HepG2 (cell line): ENCODE measurements around the gene BMI1. TPM values are rescaled to one million over a fixed set of nuclear protein-coding genes. Genes with fewer than 3 reads are reported as not detected.
A peak's percentile ranks its signal among the peaks of the same experiment; 100 is the strongest.

ENCODE experiments used
- ATAC-seq: fragments of 200-7000 bp; cut with Tn5 transposase; 3 replicates; pipeline ENCODE4 v1.9.1; 2020; ENCODE audit warnings: mild to moderate bottlenecking, moderate library complexity
- BruUV-seq: library from RNA; stranded (reverse); fragments of 400-500 nt; replicated peaks from 2 replicates; lab custom pipeline; 2021; lab: Mats Ljungman, UMichigan
- CTCF ChIA-PET: fragments of 300-600 bp; formaldehyde crosslinking; extraction: SDS; loops from one replicate; lab custom pipeline; 2021; ENCODE audit warnings: low total read pairs, inconsistent platforms, low intra/inter-chr PET ratio; lab: Yijun Ruan, JAX
- POLR2A ChIA-PET: fragments of 350-600 bp; sonication (Branson Sonifier 250); formaldehyde crosslinking; loops from one replicate; lab custom pipeline; 2020; ENCODE audit warnings: antibody characterized with exemption, inconsistent platforms; lab: Yijun Ruan, JAX
- DNase-seq: peaks from one replicate; pipeline ENCODE4 v3.0.0-alpha.2; 2015; ENCODE audit warnings: low spot score
- FAIRE-seq: peaks from 3 replicates; lab custom pipeline; 2011; peaks lifted over from hg19 to GRCh38; lab: Jason Lieb, UNC
- H2AFZ ChIP-seq: one replicate; pipeline ENCODE4 v1.6.1; 2011; ENCODE audit warnings: low read length, inconsistent platforms
- H3K27ac ChIP-seq: fragments of 300-600 bp; 3 replicates; pipeline ENCODE4 v1.8.0; 2011; ENCODE audit warnings: mixed run types, mild to moderate bottlenecking, mixed read lengths, low read length, inconsistent platforms; ENCODE audit not compliant: insufficient read depth; ENCODE audit errors: extremely low read length
- H3K27me3 ChIP-seq, 2 experiments: fragments of 200-600 bp in 1 of 2; 2 replicates in 1 of 2; 3 replicates in 1 of 2; pipeline versions ENCODE4 v1.6.0 to v1.8.0; 2011; ENCODE audit warnings: low read length in 2 of 2, mild to moderate bottlenecking in 2 of 2, moderate library complexity in 2 of 2, inconsistent platforms in 1 of 2; ENCODE audit not compliant: insufficient read depth in 2 of 2, control insufficient read depth in 1 of 2
- H3K36me3 ChIP-seq, 2 experiments: fragments of 200-600 bp in 1 of 2; replicated peaks in 1 of 2; 2 replicates in 1 of 2; 3 replicates in 1 of 2; pipeline versions ENCODE4 v1.5.1 to v1.8.0; 2011; ENCODE audit warnings: low read length in 2 of 2, inconsistent platforms in 1 of 2; ENCODE audit not compliant: insufficient read depth in 2 of 2, control insufficient read depth in 1 of 2
- H3K4me1 ChIP-seq: 2 replicates; pipeline ENCODE4 v1.5.1; 2012; ENCODE audit warnings: low read length, inconsistent platforms; ENCODE audit not compliant: insufficient read depth
- H3K4me2 ChIP-seq: 2 replicates; pipeline ENCODE4 v1.6.0; 2011; ENCODE audit warnings: low read depth, low read length, inconsistent platforms
- H3K4me3 ChIP-seq, 3 experiments: fragments of 200-600 bp in 1 of 3; sonication (generic), shearing (Covaris generic) in 1 of 3; replicated peaks in 1 of 3; 2 replicates each; pipeline ENCODE4 v1.5.1; 2011 to 2016; ENCODE audit warnings: low read length in 3 of 3, inconsistent platforms in 2 of 3, low read depth in 2 of 3, mild to moderate bottlenecking in 2 of 3, control low read depth in 1 of 3, mixed read lengths in 1 of 3; ENCODE audit not compliant: insufficient read depth in 1 of 3
- H3K79me2 ChIP-seq: one replicate; pipeline ENCODE4 v1.6.1; 2011; ENCODE audit warnings: low read length, inconsistent platforms; ENCODE audit not compliant: insufficient read depth
- H3K9ac ChIP-seq: 2 replicates; pipeline ENCODE4 v1.6.0; 2011; ENCODE audit warnings: mild to moderate bottlenecking, low read depth, low read length, inconsistent platforms; ENCODE audit not compliant: insufficient read depth
- H3K9me3 ChIP-seq: 2 replicates; pipeline ENCODE4 v1.5.1; 2012; ENCODE audit warnings: mild to moderate bottlenecking, low read length
- H4K20me1 ChIP-seq: 2 replicates; pipeline ENCODE4 v1.6.0; 2011; ENCODE audit warnings: inconsistent platforms, mild to moderate bottlenecking, low read length, moderate library complexity; ENCODE audit not compliant: insufficient read depth
- CBX2 ChIP-seq, 2 experiments: fragments of 200-600 bp in 1 of 2; sonication (generic); formaldehyde crosslinking in 1 of 2; IDR thresholded peaks; 2 replicates each; pipeline versions ENCODE4 v1.7.0 to v1.8.1; 2018 to 2022; ENCODE audit warnings: low read depth in 2 of 2, low read length in 1 of 2, mild to moderate bottlenecking in 1 of 2, missing genetic modification reagents in 1 of 2
- HMG20A ChIP-seq: IDR thresholded peaks from 2 replicates; pipeline ENCODE4 v1.6.1; 2016; ENCODE audit warnings: borderline replicate concordance
- SRF ChIP-seq: IDR thresholded peaks from 2 replicates; pipeline ENCODE4 v1.6.1; 2011; ENCODE audit warnings: mild to moderate bottlenecking, low read depth, low read length, moderate library complexity
- ZBTB1 ChIP-seq: sonication (generic); formaldehyde crosslinking; IDR thresholded peaks from 2 replicates; pipeline ENCODE4 v1.4.0; 2020; ENCODE audit warnings: missing genetic modification reagents, borderline replicate concordance
- ZNF143 ChIP-seq: sonication (generic); formaldehyde crosslinking; IDR thresholded peaks from 2 replicates; pipeline ENCODE4 v1.4.0; 2020; ENCODE audit warnings: missing genetic modification reagents
- ZNF746 ChIP-seq: sonication (generic); formaldehyde crosslinking; IDR thresholded peaks from 2 replicates; pipeline ENCODE4 v1.8.0; 2022; ENCODE audit warnings: mild to moderate bottlenecking, missing genetic modification reagents
- ZSCAN31 ChIP-seq: sonication (generic); formaldehyde crosslinking; IDR thresholded peaks from 2 replicates; pipeline ENCODE4 v1.5.0; 2020; ENCODE audit warnings: low read depth, mild to moderate bottlenecking, missing genetic modification reagents
- WGBS: methylation state at CpG from one replicate; pipeline ENCODE4 v1.1.6; 2017; ENCODE audit warnings: low lambda C conversion rate; 5-methylcytosine and 5-hydroxymethylcytosine counted together
- in situ Hi-C: cut with HindIII; loops from 2 replicates; pipeline ENCODE4 v1.10.0; 2017; ENCODE audit warnings: low pct_unique_long_range_greater_than_20kb; ENCODE audit not compliant: extremely low pct_ligation_motif_present
- intact Hi-C: fragments of 100-400 bp; cut with micrococcal nuclease; formaldehyde crosslinking; loops from one replicate; pipeline ENCODE4 v1.10.0; 2022; ENCODE audit not compliant: unreplicated experiment
- polyA plus RNA-seq, 8 experiments: library from polyadenylated mRNA; depleted of rRNA in 3 of 8; stranded (reverse) in 7 of 8; unstranded in 1 of 8; fragments of >200 nt; fragmentation: Illumina TruSeq in 4 of 8; extraction: Trizol in 4 of 8; gene quantifications; 2 replicates each; pipeline versions ENCODE4 v1.2.1 to v1.2.3, GENCODE V29; 2011 to 2016; ENCODE audit warnings: low read depth in 4 of 8, missing spikeins in 1 of 8, mixed read lengths in 1 of 8; ENCODE audit not compliant: insufficient read depth in 1 of 8
- total RNA-seq, 5 experiments: library from RNA; depleted of rRNA; stranded (reverse); fragments of >200 nt; fragmentation: Illumina TruSeq; extraction: Trizol; gene quantifications; 2 replicates each; pipeline ENCODE4 v1.2.3, GENCODE V29; 2016; ENCODE audit warnings: low read depth in 1 of 5
- TF ChIP-seq, protein P1 (sequence below): sonication (generic); formaldehyde crosslinking; IDR thresholded peaks from 2 replicates; pipeline ENCODE4 v1.5.1; 2020; ENCODE audit warnings: missing genetic modification reagents, mild to moderate bottlenecking, borderline replicate concordance
- TF ChIP-seq, protein P2 (sequence below): sonication (generic); formaldehyde crosslinking; IDR thresholded peaks from 2 replicates; pipeline ENCODE4 v1.4.0; 2020; ENCODE audit warnings: missing genetic modification reagents, mild to moderate bottlenecking, borderline replicate concordance

Gene BMI1
- total and polyA plus RNA-seq, 2 of the 13 experiments (the other 11 are each of a cell fraction or from before 2014, with no cell fraction given), result 30.5 to 44.0 TPM

DNA sequence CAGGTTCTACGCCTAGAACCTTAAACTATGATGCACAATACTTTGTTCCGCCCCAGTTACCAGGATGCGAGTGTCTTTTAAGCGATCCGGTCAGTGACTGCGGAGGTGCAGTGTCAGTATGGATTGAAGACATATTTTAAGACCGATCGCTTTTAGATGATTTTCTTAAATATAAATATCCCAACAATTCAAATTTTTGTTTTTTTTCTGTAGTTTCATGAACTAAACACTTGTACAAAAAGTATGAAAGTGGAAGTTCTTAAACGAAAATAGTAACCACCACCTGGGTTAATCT lies 3.9 kb upstream of the BMI1 start:
- intact Hi-C loops, result loop anchor here (2.0 to 5.0 kb wide), 2 partner anchors 120 to 314 kb away; partner anchors contain the start of gene DNAJC1
- ChIA-PET CTCF (no interaction called here), POLR2A (interaction anchor here (1.2 to 2.9 kb wide), 5 partner anchors 8 to 314 kb away, joined by 7 to 32 read pairs (median 15); partner anchors contain the start of gene DNAJC1)
- no peak for DNase-seq
- peak overlapping the region; percentile 81 for H3K9ac ChIP-seq
- in situ Hi-C loops, result loop anchor here (10.0 to 25.0 kb wide), 3 partner anchors 312 to 805 kb away; partner anchors contain the start of genes DNAJC1 and PIP4K2A
- peak overlapping the region; percentile 92 for H3K27ac ChIP-seq
- ATAC-seq, result peak; percentile 21; the same call in 2 of the 3 replicates
- BruUV-seq, result TSS peak; percentile 56
- peaks cover 10% of the 10 kb centered on the region for H3K79me2 ChIP-seq
- peaks cover under 1% of the 10 kb centered on the region; the same call in 1 of the 2 replicates for H4K20me1 ChIP-seq
- peak overlapping the region; percentile 29 for H2AFZ ChIP-seq
- no peaks in the 10 kb centered on the region for H3K36me3 ChIP-seq
- peaks cover 0 to 16% of the 10 kb centered on the region in 2 experiments; a peak in 3 of 5 replicates for H3K27me3 ChIP-seq
- peak overlapping the region; percentile 80 for H3K4me2 ChIP-seq
- peaks cover 35% of the 10 kb centered on the region for H3K4me1 ChIP-seq
- TF ChIP-seq SRF (no peak), ZBTB1 (CRISPR knock-in tag) (no peak), HMG20A (CRISPR knock-in tag) (no peak), ZNF143 (CRISPR knock-in tag) (no peak), ZNF746 (CRISPR knock-in tag) (no peak), CBX2 (IDR thresholded peaks at IDR 0.05; ENCODE audit: low read depth, low read length) (0 out of 2 replicates have a peak, but pooled peaks have one; percentile 40), CBX2 (CRISPR knock-in tag; IDR thresholded peaks at IDR 0.05; ENCODE audit: low read depth) (no peak), ZSCAN31 (CRISPR knock-in tag) (no peak)
- TF ChIP-seq, protein P1, sequence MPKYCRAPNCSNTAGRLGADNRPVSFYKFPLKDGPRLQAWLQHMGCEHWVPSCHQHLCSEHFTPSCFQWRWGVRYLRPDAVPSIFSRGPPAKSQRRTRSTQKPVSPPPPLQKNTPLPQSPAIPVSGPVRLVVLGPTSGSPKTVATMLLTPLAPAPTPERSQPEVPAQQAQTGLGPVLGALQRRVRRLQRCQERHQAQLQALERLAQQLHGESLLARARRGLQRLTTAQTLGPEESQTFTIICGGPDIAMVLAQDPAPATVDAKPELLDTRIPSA (CRISPR knock-in tag), result no peak
- TF ChIP-seq, protein P2, sequence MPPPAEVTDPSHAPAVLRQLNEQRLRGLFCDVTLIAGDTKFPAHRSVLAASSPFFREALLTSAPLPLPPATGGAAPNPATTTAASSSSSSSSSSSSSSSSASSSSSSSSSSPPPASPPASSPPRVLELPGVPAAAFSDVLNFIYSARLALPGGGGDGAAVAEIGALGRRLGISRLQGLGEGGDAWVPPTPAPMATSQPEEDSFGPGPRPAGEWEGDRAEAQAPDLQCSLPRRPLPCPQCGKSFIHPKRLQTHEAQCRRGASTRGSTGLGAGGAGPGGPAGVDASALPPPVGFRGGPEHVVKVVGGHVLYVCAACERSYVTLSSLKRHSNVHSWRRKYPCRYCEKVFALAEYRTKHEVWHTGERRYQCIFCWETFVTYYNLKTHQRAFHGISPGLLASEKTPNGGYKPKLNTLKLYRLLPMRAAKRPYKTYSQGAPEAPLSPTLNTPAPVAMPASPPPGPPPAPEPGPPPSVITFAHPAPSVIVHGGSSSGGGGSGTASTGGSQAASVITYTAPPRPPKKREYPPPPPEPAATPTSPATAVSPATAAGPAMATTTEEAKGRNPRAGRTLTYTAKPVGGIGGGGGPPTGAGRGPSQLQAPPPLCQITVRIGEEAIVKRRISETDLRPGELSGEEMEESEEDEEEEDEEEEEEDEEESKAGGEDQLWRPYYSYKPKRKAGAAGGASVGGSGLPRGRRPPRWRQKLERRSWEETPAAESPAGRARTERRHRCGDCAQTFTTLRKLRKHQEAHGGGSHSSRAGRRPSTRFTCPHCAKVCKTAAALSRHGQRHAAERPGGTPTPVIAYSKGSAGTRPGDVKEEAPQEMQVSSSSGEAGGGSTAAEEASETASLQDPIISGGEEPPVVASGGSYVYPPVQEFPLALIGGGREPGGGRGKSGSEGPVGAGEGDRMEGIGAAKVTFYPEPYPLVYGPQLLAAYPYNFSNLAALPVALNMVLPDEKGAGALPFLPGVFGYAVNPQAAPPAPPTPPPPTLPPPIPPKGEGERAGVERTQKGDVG (CRISPR knock-in tag), result no peak
- H3K9me3 ChIP-seq, result no peaks in the 10 kb centered on the region
- no peak for FAIRE-seq
- peak overlapping the region; percentile 75 to 82 (median 78) for H3K4me3 ChIP-seq
- under 1% methylated on average over 9 of the region's 9 CpGs for WGBS
